IMR-90 (cell line): Measurements from ENCODE around the gene LIN28A. TPM values are rescaled to one million over a fixed set of nuclear protein-coding genes. Genes with fewer than 3 reads are reported as not detected.

Experiments
- ATAC-seq: fragments of 200-7000 bp; cut with Tn5 transposase; 2 replicates; pipeline ENCODE4 v1.9.1; 2020; ENCODE audit warnings: low read depth, mild to moderate bottlenecking, moderate library complexity
- BruUV-seq: library from RNA; stranded (reverse); fragments of 400-500 nt; replicated peaks from 2 replicates; lab custom pipeline; 2021; lab: Mats Ljungman, UMichigan
- CTCF ChIA-PET: fragments of 300-600 bp; formaldehyde crosslinking; extraction: SDS; loops from one replicate; lab custom pipeline; 2021; ENCODE audit warnings: antibody characterized with exemption; lab: Yijun Ruan, JAX
- POLR2A ChIA-PET: fragments of 300-600 bp; sonication (Branson Sonifier 250); formaldehyde crosslinking; loops from one replicate; lab custom pipeline; 2022; ENCODE audit warnings: antibody characterized with exemption; ENCODE audit not compliant: unreplicated experiment; lab: Charles Lee
- DNase-seq: peaks from one replicate; pipeline ENCODE4 v3.0.0; 2013
- H2AFZ ChIP-seq: replicated peaks from 2 replicates; pipeline ENCODE3; 2013; ENCODE audit warnings: low read length, mild to moderate bottlenecking; ENCODE audit not compliant: poor library complexity
- H2AK5ac ChIP-seq: 2 replicates; pipeline ENCODE4 v1.6.1; 2013; ENCODE audit warnings: low read depth, low read length, inconsistent platforms
- H2AK9ac ChIP-seq: replicated peaks from 2 replicates; pipeline ENCODE3; 2013; ENCODE audit warnings: mild to moderate bottlenecking, low read depth, low read length, moderate library complexity; ENCODE audit not compliant: poor library complexity
- H2BK120ac ChIP-seq: 2 replicates; pipeline ENCODE4 v1.6.1; 2013; ENCODE audit warnings: low read depth, low read length, inconsistent platforms
- H2BK15ac ChIP-seq: 3 replicates; pipeline ENCODE4 v1.6.1; 2013; ENCODE audit warnings: low read depth, low read length, inconsistent platforms
- H2BK20ac ChIP-seq: 2 replicates; pipeline ENCODE4 v1.6.1; 2013; ENCODE audit warnings: low read depth, mild to moderate bottlenecking, inconsistent platforms, low read length, moderate library complexity
- H2BK5ac ChIP-seq: 2 replicates; pipeline ENCODE4 v1.6.1; 2013; ENCODE audit warnings: mild to moderate bottlenecking, low read depth, low read length, inconsistent platforms; ENCODE audit not compliant: poor library complexity, severe bottlenecking
- H3K14ac ChIP-seq: replicated peaks from 2 replicates; pipeline ENCODE4 v1.6.1; 2013; ENCODE audit warnings: low read depth, low read length, inconsistent platforms
- H3K18ac ChIP-seq: 2 replicates; pipeline ENCODE4 v1.6.1; 2013; ENCODE audit warnings: low read depth, low read length, control low read depth
- H3K23ac ChIP-seq: 2 replicates; pipeline ENCODE4 v1.6.1; 2013; ENCODE audit warnings: low read depth, low read length, inconsistent platforms
- H3K27ac ChIP-seq: 2 replicates; pipeline ENCODE4 v1.5.1; 2013; ENCODE audit warnings: mild to moderate bottlenecking, control low read depth, low read length; ENCODE audit not compliant: insufficient read depth
- H3K27me3 ChIP-seq: 2 replicates; pipeline ENCODE4 v1.6.1; 2013; ENCODE audit warnings: low read length; ENCODE audit not compliant: control insufficient read depth, insufficient read depth
- H3K36me3 ChIP-seq: 2 replicates; pipeline ENCODE4 v1.6.1; 2013; ENCODE audit warnings: low read length, mixed read lengths; ENCODE audit not compliant: control insufficient read depth, insufficient read depth
- H3K4ac ChIP-seq: 2 replicates; pipeline ENCODE4 v1.6.1; 2013; ENCODE audit warnings: low read depth, low read length, inconsistent platforms
- H3K4me1 ChIP-seq: 2 replicates; pipeline ENCODE4 v1.6.1; 2013; ENCODE audit warnings: low read length, mixed read lengths; ENCODE audit not compliant: control insufficient read depth, insufficient read depth
- H3K4me2 ChIP-seq: 2 replicates; pipeline ENCODE4 v1.6.1; 2013; ENCODE audit warnings: low read depth, mild to moderate bottlenecking, control low read depth, low read length, moderate library complexity
- H3K4me3 ChIP-seq: 2 replicates; pipeline ENCODE4 v1.5.1; 2013; ENCODE audit warnings: low read depth, mild to moderate bottlenecking, control low read depth, low read length, moderate library complexity; ENCODE audit not compliant: insufficient read depth
- H3K56ac ChIP-seq: 2 replicates; pipeline ENCODE4 v1.6.1; 2013; ENCODE audit warnings: low read length, inconsistent platforms; ENCODE audit not compliant: insufficient read depth; ENCODE audit errors: extremely low read depth
- H3K79me1 ChIP-seq, 2 experiments: 2 replicates each; pipeline ENCODE4 v1.6.1; 2013; ENCODE audit warnings: low read length in 2 of 2, inconsistent platforms in 1 of 2, low read depth in 1 of 2
- H3K9ac ChIP-seq: 2 replicates; pipeline ENCODE4 v1.6.1; 2013; ENCODE audit warnings: low read depth, low read length, control low read depth
- H3K9me1 ChIP-seq: 2 replicates; pipeline ENCODE4 v1.6.1; 2013; ENCODE audit warnings: low read length, inconsistent platforms; ENCODE audit not compliant: insufficient read depth
- H3K9me3 ChIP-seq: 2 replicates; pipeline ENCODE4 v1.6.1; 2013; ENCODE audit warnings: low read length; ENCODE audit not compliant: control insufficient read depth, insufficient read depth
- H4K20me1 ChIP-seq: 2 replicates; pipeline ENCODE4 v1.6.1; 2013; ENCODE audit warnings: low read length, inconsistent platforms; ENCODE audit not compliant: insufficient read depth
- H4K5ac ChIP-seq: 2 replicates; pipeline ENCODE4 v1.6.1; 2013; ENCODE audit warnings: mild to moderate bottlenecking, low read depth, low read length, control low read depth
- H4K8ac ChIP-seq, 2 experiments: 2 replicates each; pipeline ENCODE4 v1.6.1; 2013; ENCODE audit warnings: low read depth in 2 of 2, low read length in 2 of 2, control low read depth in 1 of 2, inconsistent platforms in 1 of 2
- H4K91ac ChIP-seq: 2 replicates; pipeline ENCODE4 v1.6.1; 2013; ENCODE audit warnings: low read depth, low read length, inconsistent platforms; ENCODE audit not compliant: insufficient read depth
- CEBPB ChIP-seq: IDR thresholded peaks from 2 replicates; pipeline ENCODE4 v1.6.1; 2012; ENCODE audit warnings: low read depth, low read length, improper control_type of control experiment
- CHD1 ChIP-seq: IDR thresholded peaks from 2 replicates; pipeline ENCODE4 v1.6.1; 2012; ENCODE audit warnings: low read depth, low read length, improper control_type of control experiment
- FOS ChIP-seq: fragments of 150-350 bp; IDR thresholded peaks from 2 replicates; pipeline ENCODE4 v1.6.1; 2016; ENCODE audit warnings: low read depth, low read length
- RAD21 ChIP-seq: IDR thresholded peaks from 2 replicates; pipeline ENCODE4 v1.6.1; 2012; ENCODE audit warnings: low read length, improper control_type of control experiment
- RFX5 ChIP-seq: IDR thresholded peaks from 2 replicates; pipeline ENCODE4 v1.8.0; 2012; ENCODE audit warnings: low read depth, mild to moderate bottlenecking, low read length, moderate library complexity
- SMC3 ChIP-seq: fragments of 150-350 bp; IDR thresholded peaks from 2 replicates; pipeline ENCODE4 v1.6.1; 2016; ENCODE audit warnings: low read depth, mild to moderate bottlenecking, antibody characterized with exemption, low read length, moderate library complexity
- WGBS, 2 experiments: methylation state at CpG; one replicate each; pipeline versions ENCODE4 v1.1.5 to v1.1.7; 2013; ENCODE audit warnings: missing lambda C conversion rate in 2 of 2; ENCODE audit not compliant: insufficient read length in 1 of 2; ENCODE audit errors: extremely low coverage in 2 of 2; 5-methylcytosine and 5-hydroxymethylcytosine counted together
- dilution Hi-C: fragments of 300-500 bp; cut with HindIII; formaldehyde crosslinking; loops from one replicate; pipeline ENCODE4 v1.14.3; 2018; ENCODE audit warnings: low sequenced_read_pairs; ENCODE audit not compliant: unreplicated experiment
- in situ Hi-C: fragments of 300-500 bp; cut with MboI; formaldehyde crosslinking; loops from 3 replicates; pipeline ENCODE4 v1.14.3; 2019; ENCODE audit warnings: low sequenced_read_pairs, inconsistent platforms, mixed read lengths
- intact Hi-C: fragments of 100-400 bp; cut with micrococcal nuclease; formaldehyde crosslinking; loops from 2 replicates; pipeline ENCODE4 v1.10.0; 2022
- polyA plus RNA-seq, 3 experiments: library from polyadenylated mRNA; depleted of rRNA; stranded (reverse); fragments of >200 nt; gene quantifications; 2 replicates each; pipeline ENCODE4 v1.2.3, GENCODE V29; 2012; ENCODE audit warnings: low replicate concordance in 1 of 3
- total RNA-seq: library from RNA; depleted of rRNA; stranded (reverse); fragments of >200 nt; gene quantifications from 2 replicates; pipeline ENCODE4 v1.2.3, GENCODE V29; 2012
- TF ChIP-seq, protein P1 (sequence below): conservative IDR thresholded peaks from 2 replicates; pipeline ENCODE4 v1.5.1; 2012; ENCODE audit warnings: mild to moderate bottlenecking, low read depth, low read length, improper control_type of control experiment

Gene LIN28A
- total and polyA plus RNA-seq, 2 of the 4 experiments (the other 2 are of a cell fraction): not detected

DNA sequence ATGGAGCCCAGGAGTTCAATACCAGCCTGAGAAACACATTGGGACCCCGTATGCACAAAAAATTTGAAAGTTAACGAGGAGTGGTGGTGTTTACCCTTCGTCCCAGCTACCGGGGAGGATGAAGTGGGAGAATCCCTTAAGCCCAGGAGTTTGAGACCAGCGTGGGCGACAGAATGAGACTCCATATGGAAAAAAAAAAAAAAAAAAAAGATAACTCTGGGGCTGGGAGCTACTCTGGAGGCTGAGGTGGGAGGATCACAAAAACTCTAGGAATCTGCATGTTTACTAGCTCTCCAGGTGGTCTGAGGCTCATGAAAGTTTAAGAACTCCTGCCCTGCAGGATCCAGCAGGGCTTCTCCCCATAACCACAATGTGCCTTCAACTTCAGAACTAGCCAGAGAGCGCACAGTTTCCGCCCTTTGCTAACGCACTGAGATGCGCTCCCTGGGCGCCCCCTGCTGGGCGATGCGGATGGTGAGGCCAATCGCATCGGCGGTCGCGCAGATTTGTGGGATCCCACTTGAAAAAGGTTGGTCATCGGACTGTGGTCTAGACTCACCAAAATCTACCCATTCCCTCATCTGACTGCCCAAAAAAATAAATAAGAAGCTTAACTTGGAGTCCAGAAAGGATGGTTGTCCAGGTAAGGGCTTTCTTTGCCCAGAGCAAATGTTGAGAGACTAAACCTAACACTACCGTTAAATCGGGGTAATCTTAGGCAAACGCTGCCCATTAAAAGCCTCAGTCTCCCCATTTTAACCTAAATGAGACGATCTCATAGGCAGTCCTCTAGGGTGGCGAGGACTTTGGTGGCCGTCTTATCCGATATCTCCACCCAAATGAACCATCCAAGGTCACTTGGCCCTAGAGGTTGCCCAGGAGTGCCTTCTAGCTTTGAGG, 46.8 kb upstream of the LIN28A start:
- H3K27me3 ChIP-seq: peaks cover 67% of the 10 kb centered on the region
- H3K56ac ChIP-seq: no peak overlapping the region
- H3K79me1 ChIP-seq: no peaks in the 10 kb centered on the region
- WGBS, 2 experiments: 57% methylated on average over 7 of the region's 26 CpGs; no CpG with 5 or more reads in 1 of the 2 experiments
- TF ChIP-seq, protein P1, sequence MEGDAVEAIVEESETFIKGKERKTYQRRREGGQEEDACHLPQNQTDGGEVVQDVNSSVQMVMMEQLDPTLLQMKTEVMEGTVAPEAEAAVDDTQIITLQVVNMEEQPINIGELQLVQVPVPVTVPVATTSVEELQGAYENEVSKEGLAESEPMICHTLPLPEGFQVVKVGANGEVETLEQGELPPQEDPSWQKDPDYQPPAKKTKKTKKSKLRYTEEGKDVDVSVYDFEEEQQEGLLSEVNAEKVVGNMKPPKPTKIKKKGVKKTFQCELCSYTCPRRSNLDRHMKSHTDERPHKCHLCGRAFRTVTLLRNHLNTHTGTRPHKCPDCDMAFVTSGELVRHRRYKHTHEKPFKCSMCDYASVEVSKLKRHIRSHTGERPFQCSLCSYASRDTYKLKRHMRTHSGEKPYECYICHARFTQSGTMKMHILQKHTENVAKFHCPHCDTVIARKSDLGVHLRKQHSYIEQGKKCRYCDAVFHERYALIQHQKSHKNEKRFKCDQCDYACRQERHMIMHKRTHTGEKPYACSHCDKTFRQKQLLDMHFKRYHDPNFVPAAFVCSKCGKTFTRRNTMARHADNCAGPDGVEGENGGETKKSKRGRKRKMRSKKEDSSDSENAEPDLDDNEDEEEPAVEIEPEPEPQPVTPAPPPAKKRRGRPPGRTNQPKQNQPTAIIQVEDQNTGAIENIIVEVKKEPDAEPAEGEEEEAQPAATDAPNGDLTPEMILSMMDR: peak; percentile 93
- TF ChIP-seq SMC3: peak; percentile 80
- TF ChIP-seq FOS: no peak
- no peak for TF ChIP-seq CHD1
- no peak for TF ChIP-seq CEBPB
- no peak for TF ChIP-seq RFX5
- peak; percentile 78 for TF ChIP-seq RAD21
- H4K8ac ChIP-seq: no peak overlapping the region
- H3K4ac ChIP-seq: no peak overlapping the region
- peak; percentile 64 for DNase-seq
- no TSS peak for BruUV-seq
- H3K18ac ChIP-seq: no peak overlapping the region
- no peaks in the 10 kb centered on the region for H3K9me3 ChIP-seq
- no peak overlapping the region for H2BK15ac ChIP-seq
- ChIA-PET CTCF (interaction anchor here (0.7 to 3.0 kb wide), 4 partner anchors 15 to 88 kb away, joined by 3 to 9 read pairs (median 4); no protein-coding TSS in a partner anchor), POLR2A (no interaction called here)
- H4K91ac ChIP-seq: no peak overlapping the region
- no peaks in the 10 kb centered on the region for H3K9me1 ChIP-seq
- no peak overlapping the region for H2BK5ac ChIP-seq
- H3K4me1 ChIP-seq: no peaks in the 10 kb centered on the region; the same call in 1 of the 2 replicates
- H2AK9ac ChIP-seq: peak overlapping the region; percentile 75
- no peak overlapping the region for H2AK5ac ChIP-seq
- H4K5ac ChIP-seq: no peak overlapping the region
- intact Hi-C loops: no loop called here
- no peaks in the 10 kb centered on the region for H3K36me3 ChIP-seq
- in situ Hi-C loops: no loop called here
- peak overlapping the region; percentile 24 for H2AFZ ChIP-seq
- no peak overlapping the region for H2BK20ac ChIP-seq
- dilution Hi-C loops: no loop called here
- no peaks in the 10 kb centered on the region for H4K20me1 ChIP-seq
- H2BK120ac ChIP-seq: no peak overlapping the region
- peak; percentile 95 for ATAC-seq
- no peak overlapping the region for H3K9ac ChIP-seq
- H3K23ac ChIP-seq: no peak overlapping the region
- H3K27ac ChIP-seq: no peak overlapping the region
- no peak overlapping the region for H3K14ac ChIP-seq
- H3K4me2 ChIP-seq: no peak overlapping the region
- no peak overlapping the region for H3K4me3 ChIP-seq
